ENCODE results near the gene KIAA1614. TPM values are rescaled to one million over a fixed set of nuclear protein-coding genes. Genes with fewer than 3 reads are reported as not detected.
"Not testable (repeated sequence)": the region's sequence is repeated elsewhere in the genome, so short reads cannot be mapped to it uniquely, and the experiment has no call there.

Gene KIAA1614
- total RNA-seq, 1 donor from 2014 or later: 3.1 TPM

DNA sequence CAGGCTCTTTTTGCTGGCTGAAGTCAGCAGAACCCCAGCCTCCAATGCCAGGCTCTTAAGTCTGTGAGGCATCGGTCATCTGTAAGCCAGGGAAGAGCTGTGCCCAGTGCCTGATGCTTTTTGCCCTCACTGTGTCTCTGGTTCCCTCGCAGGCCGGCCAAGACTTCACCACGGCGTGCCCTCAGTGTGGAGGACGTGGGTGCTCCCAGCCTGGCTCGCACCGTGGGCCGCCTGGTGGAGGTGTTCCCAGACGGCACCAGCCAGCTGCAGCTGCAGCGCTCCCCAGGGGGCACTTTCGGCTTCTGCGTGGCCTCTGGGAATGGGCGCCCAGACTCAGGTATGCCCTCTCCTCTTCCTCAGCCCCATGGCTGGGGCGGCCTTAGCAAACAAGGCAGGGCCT, 32.5 kb downstream of the KIAA1614 start:
- no peak for DNase-seq (ENCODE audit: low spot score)

DNA sequence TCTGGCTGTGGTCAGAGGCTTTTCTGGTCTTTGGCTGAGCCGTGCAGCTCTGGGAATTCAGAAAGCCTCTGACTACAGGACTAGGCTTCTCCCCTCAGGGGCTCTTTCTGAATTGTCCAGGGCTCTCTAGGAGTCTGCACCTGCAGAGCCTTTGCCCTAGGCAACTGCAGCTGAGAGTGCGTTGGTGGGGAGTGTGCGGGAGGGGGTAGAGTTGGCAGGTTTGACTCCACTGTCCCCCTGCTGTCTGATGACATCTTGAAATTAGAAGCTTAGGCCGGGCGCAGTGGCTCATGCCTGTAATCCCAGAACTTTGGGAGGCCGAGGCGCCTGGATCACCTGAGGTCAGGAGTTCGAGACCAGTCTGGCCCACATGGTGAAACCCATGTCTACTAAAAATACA, 32.9 kb downstream of the KIAA1614 start:
- DNase-seq (ENCODE audit: low spot score): no peak

DNA sequence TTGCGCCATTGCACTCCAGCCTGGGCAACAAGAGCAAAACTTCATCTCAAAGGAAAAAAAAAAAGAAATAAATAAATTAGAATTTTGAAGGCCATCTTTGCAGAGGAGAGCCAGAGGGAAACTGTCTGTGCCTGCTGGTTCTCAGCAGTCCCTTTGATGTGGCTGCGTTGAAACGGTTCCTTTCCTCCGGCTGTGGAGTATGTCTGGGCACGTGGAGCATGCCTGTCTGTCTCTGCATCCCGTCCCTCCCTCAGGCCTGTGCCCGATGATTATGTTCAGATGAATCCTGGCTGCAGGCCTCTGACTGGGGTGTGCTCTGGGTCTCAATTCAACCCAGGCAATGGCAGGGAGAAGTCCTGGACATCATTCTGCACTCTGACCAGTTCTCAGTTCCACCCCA, 33.4 kb downstream of the KIAA1614 start:
- no peak for DNase-seq (ENCODE audit: low spot score)

DNA sequence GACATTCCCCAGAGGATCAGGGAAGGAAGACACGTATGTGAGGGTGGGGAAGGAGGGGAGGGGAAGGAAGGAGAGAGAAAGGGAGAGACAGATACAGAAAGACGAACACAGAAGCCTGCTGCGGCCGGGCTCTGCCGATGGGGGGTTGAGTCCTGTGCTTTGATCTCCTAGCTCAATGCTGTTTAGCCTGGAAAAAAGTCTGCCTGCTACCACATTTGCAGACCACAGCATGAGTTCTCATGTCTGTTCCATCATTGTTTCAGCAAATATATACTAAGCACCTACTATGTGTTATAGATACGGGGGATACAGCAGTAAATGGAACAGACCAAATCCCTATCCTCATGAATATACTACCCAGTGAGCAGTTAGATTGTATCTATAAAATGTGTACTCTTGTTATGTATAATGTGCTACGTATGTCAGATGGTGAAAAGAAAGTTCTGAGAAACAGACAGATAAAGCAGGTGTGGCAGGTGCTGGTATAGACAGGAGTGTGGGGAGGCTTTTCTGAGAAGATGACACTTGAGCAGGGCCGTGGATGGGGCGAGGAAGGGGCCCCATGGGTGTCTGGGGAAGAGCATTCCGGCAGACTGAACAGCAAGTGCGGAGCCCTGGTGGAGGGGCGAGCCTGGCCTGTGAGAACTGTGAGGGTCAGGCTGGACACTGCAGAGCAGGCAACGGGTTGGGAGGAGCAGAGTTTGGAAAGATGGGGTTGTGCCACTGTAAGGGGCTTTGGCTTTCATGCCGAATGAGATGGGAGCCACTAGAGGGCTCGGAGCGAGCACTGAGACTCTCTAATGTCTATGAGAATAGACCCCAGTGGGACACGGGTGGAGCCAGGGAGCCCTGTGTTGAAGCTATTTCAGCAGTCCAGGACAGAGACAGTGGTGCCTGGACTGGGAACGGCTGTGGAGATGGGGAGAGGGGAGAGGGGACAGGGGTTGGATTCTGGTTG, 34.1 kb downstream of the KIAA1614 start:
- no peak for DNase-seq (ENCODE audit: low spot score)

DNA sequence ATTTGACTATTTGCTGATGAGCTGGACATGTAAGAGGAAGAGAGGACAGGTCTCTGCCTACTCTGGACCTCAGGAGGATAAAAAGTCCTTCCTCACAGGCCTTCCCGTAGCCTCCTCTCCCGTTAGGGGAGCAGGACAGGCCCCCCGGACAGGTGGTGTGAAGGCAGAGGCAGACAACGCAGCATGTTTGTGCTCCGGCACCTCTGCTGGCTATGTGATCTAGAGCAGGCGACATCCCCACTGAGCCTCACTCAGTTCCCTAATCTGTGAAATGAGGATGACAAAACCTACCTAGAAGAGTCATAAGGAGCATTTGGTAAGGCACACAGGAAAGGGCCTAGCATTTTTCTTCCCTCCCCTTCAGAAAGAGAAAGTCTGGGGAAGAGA, 34.8 kb downstream of the KIAA1614 start:
- no peak for DNase-seq (ENCODE audit: low spot score)

DNA sequence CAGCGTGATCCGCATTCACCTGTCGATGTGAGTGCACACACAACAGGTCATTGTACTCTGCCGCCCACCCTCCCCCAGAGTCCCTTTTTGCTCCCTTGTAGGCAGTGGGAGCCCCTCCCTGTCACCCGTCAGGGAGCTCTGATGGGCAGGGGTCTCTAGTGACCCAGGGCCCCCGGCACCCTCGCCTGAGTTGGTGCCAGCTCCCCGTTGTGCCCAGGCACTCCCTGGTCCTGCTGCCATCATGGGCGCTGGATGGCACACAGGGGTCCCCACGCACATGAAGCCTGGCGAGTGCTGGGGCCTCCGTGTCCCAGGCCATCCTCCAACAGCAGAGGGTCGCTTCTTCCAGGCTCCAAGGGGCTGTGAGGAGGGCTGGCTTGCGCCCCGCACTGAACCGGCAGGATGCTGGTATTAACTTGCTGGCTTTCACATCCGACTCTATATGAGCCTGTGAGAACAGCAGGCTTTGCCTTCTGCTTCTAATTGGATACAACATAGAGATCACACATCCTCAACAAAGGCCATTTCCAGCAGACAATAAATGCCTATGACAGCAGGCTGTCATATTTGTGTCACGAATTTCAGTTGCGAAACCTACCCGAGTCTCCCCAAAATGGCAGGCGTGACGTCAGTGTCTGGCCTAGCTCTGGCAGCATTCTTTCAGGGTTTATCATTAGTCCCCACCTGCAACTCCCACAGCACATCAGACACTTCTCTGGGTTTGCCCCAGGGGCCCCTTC, 35.4 kb downstream of the KIAA1614 start:
- no peak for DNase-seq (ENCODE audit: low spot score)

DNA sequence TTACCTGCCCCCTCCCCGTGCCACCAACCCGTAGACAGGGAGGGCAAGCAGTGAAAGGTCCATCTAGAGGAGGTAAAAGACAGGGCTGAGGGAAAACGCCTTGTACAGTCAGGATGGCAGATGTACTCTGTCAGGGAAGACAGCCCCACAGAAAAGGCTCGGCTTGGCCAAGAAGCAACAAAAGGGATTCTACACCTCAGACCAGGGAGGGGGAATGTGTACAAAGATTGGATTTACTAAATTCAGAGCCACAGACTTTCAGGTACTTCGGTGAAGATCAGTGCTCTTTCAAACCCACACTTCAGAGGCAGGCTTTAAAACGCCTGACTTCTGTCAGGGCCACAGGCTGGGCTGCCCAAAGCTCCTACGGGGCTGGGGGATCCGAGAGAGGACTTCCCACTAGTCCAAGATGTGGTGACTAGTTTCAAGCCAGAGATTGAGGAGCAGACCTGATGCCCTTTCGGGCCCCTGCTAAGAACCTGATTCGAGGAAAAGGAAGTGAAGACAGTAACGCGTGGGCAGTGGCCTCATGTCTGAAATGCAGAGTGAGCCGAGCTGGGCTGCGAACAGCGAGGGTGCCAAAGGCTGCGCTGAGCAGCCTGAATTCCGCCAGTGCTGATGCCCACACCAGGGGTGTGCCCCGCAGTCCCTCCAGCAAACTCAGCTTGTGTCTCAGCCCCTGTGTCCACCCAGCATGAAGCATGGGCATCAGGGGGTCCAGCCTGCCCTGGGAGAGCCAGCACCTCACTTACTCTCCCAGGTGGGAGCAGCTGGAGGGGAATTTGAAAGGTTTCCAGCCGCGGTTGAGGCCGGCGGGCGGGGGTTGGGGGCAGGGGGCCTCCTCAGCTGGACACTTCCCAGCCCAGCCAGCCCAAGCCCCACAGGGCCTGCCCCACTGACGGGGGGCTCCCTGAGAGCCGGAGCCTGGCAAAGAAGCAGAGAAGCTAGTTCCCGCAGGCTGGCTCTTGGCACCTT, 36.2 kb downstream of the KIAA1614 start:
- no peak for DNase-seq (ENCODE audit: low spot score)

DNA sequence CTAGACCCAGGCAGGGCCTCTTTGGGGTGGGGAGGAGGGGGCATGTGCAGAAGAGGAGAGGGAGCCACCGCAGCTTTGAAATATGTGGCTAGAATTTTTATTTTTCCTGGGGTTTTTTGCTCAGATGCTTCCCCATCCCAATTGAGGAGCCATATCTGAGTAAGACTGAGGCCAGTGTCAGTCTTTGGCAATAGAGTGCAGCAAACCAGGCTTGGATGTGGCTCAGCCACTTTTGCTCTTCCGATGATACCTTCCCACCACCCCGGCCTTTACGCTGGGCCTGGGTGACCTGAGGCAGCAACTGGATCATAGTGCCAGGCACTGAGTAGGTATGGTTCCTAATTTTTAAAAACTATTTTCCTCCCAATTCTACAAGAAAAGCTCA, 36.9 kb downstream of the KIAA1614 start:
- DNase-seq (ENCODE audit: low spot score): no peak

DNA sequence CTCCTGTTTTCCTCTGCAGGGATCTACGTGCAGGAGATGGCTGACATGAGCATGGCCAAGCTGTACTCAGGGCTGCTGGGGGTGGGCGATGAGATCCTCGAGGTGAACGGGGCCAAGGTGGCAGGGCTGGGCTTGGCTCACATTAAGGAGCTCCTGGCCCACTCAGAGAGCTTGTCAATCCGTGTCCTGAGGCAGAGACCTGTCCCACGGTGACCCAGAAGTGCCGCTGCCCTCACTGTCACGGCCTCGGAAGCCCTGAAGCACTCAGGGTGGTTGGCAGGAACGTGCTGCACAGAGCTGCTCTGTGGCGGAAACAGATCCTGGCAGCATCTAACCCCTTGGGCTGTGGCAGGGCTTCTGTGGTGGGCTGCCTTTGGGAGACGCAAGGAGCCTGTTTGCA, 37.6 kb downstream of the KIAA1614 start:
- DNase-seq (ENCODE audit: low spot score): no peak

DNA sequence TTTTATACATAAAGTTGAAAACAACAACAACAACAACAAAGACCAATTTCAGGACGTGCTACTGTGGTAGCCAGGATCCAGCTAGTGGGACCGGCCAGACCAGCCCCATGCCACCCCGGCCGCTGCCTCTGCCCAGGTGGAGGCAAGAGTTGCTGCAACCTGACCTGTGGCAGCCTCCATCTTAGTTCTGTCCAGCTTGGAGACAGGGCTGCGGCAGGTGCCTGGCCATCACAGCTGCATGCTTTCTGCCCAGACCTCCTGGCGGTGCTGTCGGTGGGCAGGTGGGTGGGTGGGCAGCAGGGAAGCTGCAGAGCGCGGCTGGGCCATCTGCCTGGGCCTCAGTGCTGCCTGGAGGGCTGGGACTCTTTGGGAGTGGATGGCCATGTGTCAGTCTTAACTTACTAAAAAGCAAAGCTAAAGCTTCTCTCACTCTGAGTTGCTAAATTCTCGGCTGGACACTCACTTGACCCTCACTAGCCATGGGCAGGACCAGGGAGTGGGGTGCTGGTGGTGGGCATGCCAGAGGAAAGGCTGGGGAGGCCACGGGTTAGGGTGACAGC, 38.6 kb downstream of the KIAA1614 start:
- DNase-seq (ENCODE audit: low spot score): no peak

DNA sequence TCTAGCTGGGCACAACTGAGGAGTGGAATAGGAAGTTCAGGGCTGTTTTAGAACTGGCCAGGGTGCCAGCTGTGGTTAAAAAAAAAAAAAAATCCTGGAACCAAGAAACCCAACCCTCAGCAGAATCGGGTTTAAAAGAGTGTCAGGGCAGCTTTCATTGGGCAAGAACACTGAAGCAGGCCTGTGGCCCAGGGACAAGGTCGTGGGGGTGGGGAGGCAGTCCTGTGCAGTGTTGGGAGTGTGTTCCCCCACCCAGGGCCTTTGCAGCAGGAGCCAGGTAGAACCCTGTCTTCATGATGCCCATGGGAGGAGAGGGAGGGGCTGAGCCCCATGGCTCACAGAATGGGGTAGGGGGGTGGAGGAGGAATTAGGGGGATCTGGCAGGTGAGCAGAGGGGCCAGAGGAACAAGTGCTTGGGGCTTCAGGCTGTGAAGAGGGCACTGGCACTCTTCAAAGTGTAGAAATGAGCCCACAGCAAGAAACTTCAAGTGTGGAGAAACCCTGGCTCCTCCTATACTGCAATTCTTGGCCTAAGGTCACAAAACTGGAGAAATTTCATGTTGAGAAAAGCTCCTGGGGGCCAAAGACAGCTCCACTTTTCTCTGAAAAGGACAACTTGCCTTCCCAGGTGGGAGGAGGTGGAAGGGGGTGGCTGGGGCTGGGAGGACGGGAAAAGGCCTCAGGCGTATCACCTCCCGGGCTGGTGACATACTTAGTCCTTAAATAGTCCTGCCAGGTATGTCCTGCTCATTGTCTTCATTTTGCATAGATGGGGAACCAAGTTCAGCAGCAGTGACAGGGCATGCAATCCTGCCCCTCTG, 39.3 kb downstream of the KIAA1614 start:
- no peak for DNase-seq (ENCODE audit: low spot score)

DNA sequence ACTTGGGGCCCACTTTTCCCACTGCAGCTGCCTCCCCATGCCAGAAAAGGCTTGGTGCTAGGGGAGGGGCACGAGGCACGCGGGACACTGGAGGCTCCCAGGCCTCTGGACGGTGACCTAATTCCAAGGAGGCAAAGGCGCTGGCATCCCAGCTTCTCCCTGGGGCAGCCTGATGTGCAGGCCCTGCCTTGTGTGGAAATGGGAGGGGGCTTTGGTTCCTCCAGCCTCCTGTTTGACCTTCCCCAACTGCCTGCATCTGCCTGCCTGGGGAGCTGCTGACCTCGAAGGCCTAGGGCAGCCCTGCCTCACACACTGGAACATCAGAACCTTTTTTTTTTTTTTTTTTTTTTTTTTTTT, 39.9 kb downstream of the KIAA1614 start:
- DNase-seq (ENCODE audit: low spot score): no peak

DNA sequence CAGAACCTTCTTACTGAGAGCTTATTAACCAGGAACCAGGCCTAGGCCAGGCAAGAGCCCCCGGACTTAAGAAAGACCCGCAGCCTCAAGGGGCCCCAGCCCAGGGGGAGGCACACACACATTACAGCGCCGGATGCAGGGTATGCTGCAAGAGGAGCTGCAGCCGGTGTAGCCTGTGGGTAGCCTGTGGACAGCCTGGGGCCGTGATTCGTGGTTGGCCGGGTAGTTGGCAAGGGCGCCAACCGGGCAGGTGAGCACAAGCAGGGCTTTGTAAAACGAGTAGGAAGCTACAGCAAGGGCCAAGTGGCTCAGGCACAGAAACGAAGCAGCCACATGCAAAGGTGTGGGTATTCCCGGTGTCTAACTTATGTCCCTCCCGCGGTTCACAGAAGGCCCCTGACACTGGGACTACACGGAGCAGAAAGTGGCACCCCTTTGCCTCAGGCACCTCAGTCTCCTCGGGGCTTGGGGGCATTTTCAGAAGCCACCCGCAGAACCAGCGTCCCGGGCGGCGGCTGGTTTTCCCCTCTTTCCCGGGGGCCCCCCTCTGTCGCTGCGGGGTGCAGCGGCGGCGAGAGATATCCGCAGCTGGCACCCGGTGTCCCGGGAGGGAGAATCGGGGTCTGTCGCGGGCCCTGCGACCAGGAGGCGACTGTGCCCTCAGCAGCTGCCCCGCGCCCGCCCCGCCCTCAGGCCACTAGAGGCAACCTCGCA, 40.8 kb downstream of the KIAA1614 start:
- DNase-seq (ENCODE audit: low spot score): peak; percentile 87

DNA sequence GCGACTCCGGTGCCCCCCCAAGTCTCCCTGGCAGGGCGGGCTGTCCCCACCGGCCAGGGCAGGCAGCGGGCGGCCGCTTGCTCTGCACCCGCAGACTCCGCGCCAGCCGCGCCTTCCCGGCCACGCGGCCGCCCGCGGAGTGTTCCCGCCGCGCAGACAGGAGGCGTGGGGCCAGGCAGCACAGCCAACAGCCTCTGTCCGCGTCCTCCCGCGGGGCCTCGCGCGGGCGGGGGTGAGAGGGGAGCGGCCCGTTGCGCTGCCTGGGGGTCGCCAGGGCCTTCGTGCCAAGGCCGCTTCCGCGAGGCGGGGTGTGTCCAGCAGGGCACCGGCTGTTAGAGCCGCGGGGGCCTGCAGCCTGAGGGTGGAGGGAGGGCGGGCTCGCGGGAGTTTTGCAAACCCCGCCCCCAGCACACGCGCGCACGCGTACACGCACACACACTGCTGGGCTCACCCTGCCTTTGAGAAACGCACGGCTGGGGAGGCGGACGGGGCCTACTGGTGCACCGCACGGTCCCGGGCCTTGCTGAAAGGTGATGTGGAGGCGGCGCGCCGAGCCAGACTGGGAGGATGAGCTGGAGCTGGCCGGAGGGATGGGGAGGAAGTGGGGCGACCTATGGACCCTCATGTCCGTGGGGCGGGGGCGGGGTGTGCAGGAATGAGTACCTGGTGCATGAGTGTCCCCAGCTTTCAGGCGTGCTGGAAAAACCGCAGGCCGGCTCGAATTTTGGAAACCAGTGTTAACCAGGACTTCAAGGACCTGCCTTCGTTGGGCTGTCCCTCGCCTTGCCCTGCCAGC, 41.5 kb downstream of the KIAA1614 start:
- peak; percentile 91 for DNase-seq (ENCODE audit: low spot score)

DNA sequence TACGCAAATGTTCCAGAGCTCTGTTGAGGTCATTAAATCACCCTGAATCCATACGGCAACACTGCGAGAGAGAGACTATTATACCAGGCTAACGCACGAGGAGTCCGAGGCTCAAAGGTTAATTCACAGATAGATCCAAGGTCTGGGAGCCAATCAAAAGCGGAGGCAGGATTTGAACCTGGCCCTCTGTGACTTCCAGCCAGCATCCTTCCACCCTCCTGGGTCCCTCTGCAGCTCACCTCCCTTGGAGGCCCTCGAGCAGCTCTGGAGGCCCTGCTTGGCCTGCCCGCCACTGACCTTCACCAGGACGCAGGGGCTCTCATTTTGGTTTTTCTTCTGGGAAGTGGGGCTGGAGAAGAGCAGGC, 42.1 kb downstream of the KIAA1614 start:
- peak; percentile 26 for DNase-seq (ENCODE audit: low spot score)

DNA sequence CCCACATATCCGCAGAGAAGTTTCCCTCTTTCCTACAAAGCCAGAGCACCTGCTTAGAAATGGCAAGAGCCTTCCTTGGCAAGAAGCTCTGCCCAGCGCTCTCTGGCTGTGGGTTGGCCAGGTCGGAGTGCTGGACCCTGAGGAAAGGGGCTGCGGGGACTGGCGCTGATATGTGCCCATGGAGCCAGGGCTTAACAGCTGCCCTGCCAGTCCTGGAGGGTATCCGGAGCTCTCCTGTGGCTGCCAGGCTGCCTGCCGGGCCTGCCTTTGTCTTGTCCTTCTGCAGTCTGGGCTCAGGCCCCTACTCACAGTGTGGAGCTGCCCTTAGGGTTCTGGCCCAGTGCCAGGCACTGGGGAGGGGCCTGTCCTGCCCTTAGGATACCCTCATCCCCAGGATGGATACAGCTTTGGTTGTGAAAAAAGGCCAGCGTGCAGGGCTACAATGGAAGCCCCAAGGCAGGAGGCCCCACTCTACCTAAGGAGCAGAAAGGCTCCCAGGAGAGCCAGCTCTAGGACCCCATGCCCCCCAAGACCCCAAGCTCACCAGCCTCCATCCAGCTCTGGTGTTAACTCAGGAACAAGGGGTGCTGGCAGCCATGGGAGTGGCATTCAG, 43.4 kb downstream of the KIAA1614 start:
- DNase-seq (ENCODE audit: low spot score): peak; percentile 84

DNA sequence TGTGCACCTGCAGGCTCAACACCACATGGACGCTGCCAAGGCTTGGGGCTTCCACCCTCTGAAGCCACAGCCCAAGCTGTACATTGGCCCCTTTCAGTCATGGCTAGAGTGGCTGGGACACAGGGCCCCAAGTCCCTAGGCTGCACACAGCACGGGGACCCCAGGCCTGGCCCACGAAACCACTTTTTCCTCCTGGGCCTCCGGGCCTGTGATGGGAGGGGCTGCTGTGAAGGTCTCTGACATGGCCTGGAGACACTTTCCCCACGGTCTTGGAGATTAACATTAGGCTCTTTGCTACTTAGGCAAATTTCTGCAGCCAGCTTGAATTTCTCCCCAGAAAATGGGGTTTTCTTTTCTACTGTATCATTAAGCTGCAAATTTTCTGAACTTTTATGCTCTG, 46.9 kb downstream of the KIAA1614 start:
- not testable (repeated sequence) for DNase-seq (ENCODE audit: low spot score)

DNA sequence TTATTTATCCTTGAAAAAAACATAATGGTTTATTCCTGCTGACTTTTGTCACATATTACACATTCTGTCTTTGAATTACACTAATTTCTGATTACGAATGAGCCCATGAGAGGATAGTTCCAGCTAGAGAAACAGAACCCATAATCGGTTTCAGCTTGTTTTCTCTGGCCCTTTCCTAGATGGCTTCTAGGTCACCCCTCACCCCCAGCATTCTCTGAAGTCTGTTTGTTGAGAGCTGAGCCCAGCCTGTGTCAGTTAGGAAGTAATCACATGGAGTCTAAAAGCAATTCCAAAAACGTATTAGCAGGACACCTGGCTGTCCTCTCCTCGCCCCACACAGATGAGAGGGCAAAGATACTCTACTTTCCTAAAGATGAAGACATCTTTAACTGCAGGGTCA, 48.9 kb downstream of the KIAA1614 start:
- DNase-seq (ENCODE audit: low spot score): no peak
